Measurements from ENCODE around the gene FAM25G.
"Not testable (repeated sequence)": the region's sequence is repeated elsewhere in the genome, so short reads cannot be mapped to it uniquely, and the experiment has no call there.

- TF ChIP-seq POLR2AphosphoS5, CTCF, EP300 (IDR thresholded peaks at IDR 0.05): not testable (repeated sequence)
Observed at GRCh38 chr10:47478114-47478513, 13.4 kb downstream of the FAM25G start.
